HG03039 (cell line): ENCODE results near the gene AVP.
A peak's percentile ranks its signal among the peaks of the same experiment; 100 is the strongest.

Experiments
- ATAC-seq: cut with Tn5 transposase; IDR thresholded peaks from one replicate; pipeline ENCODE4 v1.9.1; 2021; ENCODE audit warnings: mild to moderate bottlenecking, moderate library complexity; ENCODE audit not compliant: unreplicated experiment

The AVP gene

DNA sequence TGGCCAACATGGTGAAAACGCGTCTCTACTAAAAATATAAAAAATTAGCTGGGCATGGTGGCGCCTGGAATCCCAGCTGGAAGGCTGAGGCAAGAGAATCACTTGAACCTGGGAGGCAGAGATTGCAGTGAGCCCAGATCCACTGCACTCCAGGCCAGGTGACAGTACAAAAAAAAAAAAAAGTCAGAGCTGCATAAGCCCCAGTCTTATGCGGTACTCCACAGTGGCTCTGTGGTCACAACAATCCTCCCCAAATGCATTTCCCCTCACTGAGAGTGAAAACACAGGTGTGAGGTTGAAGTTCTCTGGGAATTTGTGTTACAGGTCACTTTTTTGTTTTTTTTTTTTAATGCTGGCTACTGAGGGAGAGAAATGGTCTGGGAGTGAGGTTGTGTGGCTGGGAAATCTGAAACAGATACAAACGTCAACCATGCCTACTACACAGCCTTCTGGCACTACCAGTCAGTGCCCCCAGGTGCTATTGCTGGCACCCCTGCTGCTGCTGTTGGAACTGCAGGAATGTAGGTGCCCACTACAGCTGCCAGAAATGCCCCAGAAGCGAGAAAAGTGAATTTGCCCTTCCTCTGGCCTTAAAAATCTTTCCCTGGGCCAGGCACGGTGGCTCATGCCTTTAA is 33.0 kb downstream of the AVP start:
- no peak for ATAC-seq

- no peak for ATAC-seq
These were observed 36.8 kb downstream of the AVP start for GRCh38 chr20:3047486-3048419.

DNA sequence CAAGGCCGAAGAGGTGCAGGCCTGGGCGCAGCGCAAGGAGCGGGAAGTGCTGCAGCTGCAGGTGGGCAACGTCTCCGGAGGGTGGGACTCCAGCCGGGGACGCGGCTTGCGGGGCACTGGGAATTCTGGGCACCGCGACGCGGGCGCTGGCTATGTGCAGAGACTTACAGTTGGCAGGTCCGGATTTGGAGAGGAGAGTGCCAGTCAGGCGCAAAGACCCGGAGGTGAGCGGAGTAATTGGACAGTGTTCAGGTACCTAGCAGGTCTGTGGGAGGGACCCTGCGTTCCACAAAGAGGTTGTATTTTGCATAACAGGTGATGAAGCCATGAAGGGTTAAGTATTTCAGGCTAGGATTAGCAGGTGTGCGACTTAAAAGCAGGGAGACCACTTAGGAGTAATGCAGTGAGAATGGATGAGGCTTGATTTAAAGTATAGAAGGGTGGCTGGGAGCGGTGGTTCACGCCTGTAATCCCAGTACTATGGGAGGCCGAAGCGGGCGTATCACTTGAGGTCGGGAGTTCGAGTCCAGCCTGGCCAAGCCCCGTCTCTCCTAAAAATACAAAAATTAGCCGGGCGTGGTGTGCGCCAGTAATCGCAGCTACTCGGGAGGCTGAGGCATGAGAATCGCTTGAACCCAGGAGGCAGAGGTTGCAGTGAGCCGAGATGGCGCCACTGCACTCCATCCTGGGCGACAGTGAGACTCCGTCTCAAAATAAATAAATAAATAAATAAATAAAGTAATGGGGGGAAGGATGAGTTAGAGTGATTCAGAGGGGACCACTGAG is 37.7 kb downstream of the AVP start:
- no peak for ATAC-seq

DNA sequence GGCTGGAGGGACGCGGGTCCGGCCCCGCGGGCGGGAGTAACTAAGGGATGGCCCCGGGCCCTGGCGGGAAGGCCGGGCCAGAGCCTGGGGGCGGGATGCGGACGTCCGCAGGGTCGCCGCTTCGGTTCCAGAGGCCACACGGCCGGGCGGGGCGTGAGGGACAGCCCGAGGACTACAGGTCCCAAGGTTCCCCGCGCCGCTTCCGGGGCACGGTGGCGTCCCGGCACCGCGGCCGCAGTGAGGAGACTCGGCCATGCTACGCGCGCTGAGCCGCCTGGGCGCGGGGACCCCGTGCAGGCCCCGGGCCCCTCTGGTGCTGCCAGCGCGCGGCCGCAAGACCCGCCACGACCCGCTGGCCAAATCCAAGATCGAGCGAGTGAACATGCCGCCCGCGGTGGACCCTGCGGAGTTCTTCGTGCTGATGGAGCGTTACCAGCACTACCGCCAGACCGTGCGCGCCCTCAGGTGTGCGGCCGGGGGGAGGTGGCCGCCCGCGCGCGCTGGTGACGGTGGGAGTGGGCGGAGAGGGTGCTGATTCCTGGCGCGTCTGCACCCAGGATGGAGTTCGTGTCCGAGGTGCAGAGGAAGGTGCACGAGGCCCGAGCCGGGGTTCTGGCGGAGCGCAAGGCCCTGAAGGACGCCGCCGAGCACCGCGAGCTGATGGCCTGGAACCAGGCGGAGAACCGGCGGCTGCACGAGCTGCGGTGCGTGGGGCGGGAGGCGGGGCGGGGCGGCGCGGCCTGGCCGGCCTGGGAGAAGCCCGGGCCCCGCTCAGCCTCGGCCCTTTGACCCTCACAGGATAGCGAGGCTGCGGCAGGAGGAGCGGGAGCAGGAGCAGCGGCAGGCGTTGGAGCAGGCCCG is 38.5 kb downstream of the AVP start, which contains the start of gene MRPS26:
MRPS26 (plus strand) TSS at position 237 of the 861 bp plus-strand sequence; CDS start at position 254, 17 bp downstream.
- peak; percentile 88 for ATAC-seq

DNA sequence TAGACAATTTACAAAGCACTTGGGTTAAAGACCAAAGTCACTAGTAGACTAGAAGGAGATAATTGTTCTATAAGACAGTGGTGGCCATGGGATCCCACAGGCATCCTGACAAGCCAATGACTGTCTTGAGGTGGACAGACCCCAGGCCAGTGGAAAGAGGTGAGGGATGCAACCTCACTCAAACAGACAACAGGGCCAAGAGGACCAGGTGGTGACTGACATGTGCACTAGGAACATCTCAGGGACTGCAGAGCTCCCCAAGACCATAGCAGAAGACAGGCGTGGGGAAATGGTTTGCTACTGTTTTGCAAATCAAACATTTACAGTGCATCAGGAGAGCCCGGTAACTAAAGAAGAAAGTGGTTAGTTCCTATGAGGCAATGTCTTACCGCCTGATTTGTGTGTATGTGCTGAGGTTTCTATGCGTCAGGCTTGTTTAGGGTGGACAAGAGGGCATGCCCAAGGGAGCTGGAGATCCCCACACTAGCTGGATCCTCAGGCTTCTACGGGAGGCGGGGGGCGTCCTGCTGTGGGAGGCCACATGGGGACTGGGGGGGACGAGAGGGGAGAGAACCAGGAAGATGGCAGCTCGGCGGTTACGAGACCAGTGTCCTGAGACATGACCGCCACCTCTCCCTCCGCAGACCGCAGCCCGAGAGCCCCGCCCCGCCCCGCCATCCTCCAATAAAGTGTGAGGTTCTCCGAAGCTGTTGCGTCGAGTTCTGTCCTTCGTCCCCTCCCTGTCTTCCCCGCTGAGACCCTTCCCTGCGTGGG is 39.3 kb downstream of the AVP start:
- peak; percentile 39 for ATAC-seq

GRCh38 chr20:3044336-3044965 is 40.1 kb downstream of the AVP start:
- ATAC-seq = no peak

GRCh38 chr20:3043322-3043721 is 41.2 kb downstream of the AVP start, which contains the start of gene GNRH2:
GNRH2 (plus strand) TSS chr20:3043622; CDS start chr20:3044415, 793 bp downstream.
- no peak for ATAC-seq

- no peak for ATAC-seq
These were observed 41.9 kb downstream of the AVP start for GRCh38 chr20:3042625-3043024.

DNA sequence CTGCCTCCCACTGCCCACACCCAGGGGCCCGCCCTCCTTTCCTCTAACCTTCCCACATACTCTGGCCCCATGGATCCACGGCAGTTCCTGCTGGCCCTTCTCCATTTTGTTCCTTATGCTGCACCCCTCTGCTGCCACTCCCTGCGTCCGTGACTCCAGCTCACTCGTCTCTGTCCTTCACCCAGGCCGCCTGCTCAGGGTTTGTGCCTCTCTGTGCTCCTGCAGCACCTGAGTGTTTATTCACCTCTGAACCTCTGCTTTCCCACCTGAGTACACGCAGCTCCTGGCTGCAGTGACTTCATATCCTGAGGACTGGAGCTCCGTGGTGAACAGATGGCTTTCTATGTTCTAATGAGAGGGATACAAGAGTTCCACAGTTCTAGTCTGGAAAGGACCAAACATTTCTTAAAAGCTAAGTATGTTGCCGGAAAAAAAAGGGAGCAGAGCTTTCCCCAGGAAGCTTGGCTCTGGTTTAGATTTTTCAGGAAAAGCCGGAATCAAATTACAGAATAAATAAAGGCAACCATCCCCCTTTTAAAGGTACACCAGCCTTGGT is 42.6 kb downstream of the AVP start:
- ATAC-seq = no peak

- ATAC-seq = no peak
These were observed 44.4 kb downstream of the AVP start for GRCh38 chr20:3040086-3040485.

GRCh38 chr20:3039426-3039825 is 45.1 kb downstream of the AVP start:
- no peak for ATAC-seq

DNA sequence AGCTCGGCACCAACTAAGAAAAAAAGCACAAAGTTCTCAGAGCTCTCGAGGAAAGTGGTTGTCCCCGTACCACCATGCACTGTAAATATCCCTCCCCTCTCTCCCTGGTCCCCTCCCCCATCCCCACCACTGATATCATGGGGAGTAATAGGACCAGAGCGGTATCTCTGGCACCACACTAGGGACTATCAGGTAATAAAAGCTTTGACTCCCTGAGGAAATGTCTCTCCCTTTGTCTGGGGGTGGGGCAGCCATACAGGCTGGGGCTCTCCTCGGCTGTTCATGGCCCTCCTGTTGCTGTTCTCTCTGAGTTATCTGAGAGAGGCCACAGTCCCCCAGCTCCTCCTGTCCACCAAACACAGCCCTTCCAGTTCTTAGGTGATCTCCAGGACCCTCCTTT is 46.1 kb downstream of the AVP start:
- ATAC-seq = no peak

- no peak for ATAC-seq
These were observed 46.9 kb downstream of the AVP start for GRCh38 chr20:3037654-3038053.

GRCh38 chr20:3032624-3033023 is 51.9 kb downstream of the AVP start:
- ATAC-seq = no peak
